MCF 10A (cell line): ENCODE measurements around the gene XXYLT1. TPM values are rescaled to one million over a fixed set of nuclear protein-coding genes. Genes with fewer than 3 reads are reported as not detected.

ENCODE experiments used
- BruUV-seq: library from RNA; stranded (reverse); fragments of 400-500 nt; replicated peaks from 2 replicates; lab custom pipeline; 2021; lab: Mats Ljungman, UMichigan
- CTCF ChIA-PET: fragments of 300-600 bp; sonication (Branson Sonifier 250); formaldehyde crosslinking; extraction: SDS; loops from one replicate; lab custom pipeline; 2021; ENCODE audit warnings: antibody characterized with exemption, inconsistent platforms; lab: Yijun Ruan, JAX
- POLR2A ChIA-PET: fragments of 300-600, 350-650 bp; sonication (Branson Sonifier 250); formaldehyde crosslinking; extraction: SDS; loops from one replicate; lab custom pipeline; 2020; ENCODE audit warnings: antibody characterized with exemption, inconsistent platforms; lab: Yijun Ruan, JAX
- DNase-seq: peaks from one replicate; pipeline ENCODE4 v3.0.0-alpha.2; 2018; ENCODE audit not compliant: unreplicated experiment
- H3K27ac Mint-ChIP-seq: one replicate; pipeline ENCODE4 v1.8.0; 2022; ENCODE audit warnings: mild to moderate bottlenecking, low read depth, mixed read lengths; ENCODE audit not compliant: unreplicated experiment
- H3K27me3 Mint-ChIP-seq: one replicate; pipeline ENCODE4 v1.8.0; 2022; ENCODE audit warnings: mixed read lengths; ENCODE audit not compliant: insufficient read depth, unreplicated experiment
- H3K36me3 Mint-ChIP-seq: one replicate; pipeline ENCODE4 v1.8.0; 2022; ENCODE audit warnings: mild to moderate bottlenecking, moderate library complexity, mixed read lengths; ENCODE audit not compliant: insufficient read depth, unreplicated experiment
- H3K4me1 Mint-ChIP-seq: one replicate; pipeline ENCODE4 v1.8.0; 2022; ENCODE audit warnings: mixed read lengths; ENCODE audit not compliant: insufficient read depth, unreplicated experiment
- H3K4me3 Mint-ChIP-seq: one replicate; pipeline ENCODE4 v1.8.0; 2022; ENCODE audit warnings: mild to moderate bottlenecking, moderate library complexity, mixed read lengths; ENCODE audit not compliant: unreplicated experiment
- H3K9me3 Mint-ChIP-seq: one replicate; pipeline ENCODE4 v1.8.0; 2022; ENCODE audit warnings: mixed read lengths; ENCODE audit not compliant: unreplicated experiment
- CTCF ChIP-seq: fragments of 200-600 bp; IDR thresholded peaks from one replicate; pipeline ENCODE4 v1.8.0; 2022; ENCODE audit warnings: antibody characterized with exemption, mild to moderate bottlenecking; ENCODE audit not compliant: unreplicated experiment
- intact Hi-C: fragments of 100-400 bp; cut with micrococcal nuclease; formaldehyde crosslinking; loops from 2 replicates; pipeline ENCODE4 v1.14.1; 2022
- total RNA-seq: library from RNA; stranded (reverse); gene quantifications from 2 replicates; pipeline ENCODE4 v1.2.3, GENCODE V29; 2022

The XXYLT1 gene
- total RNA-seq, 1 experiment from 2014 or later, result 10.0 TPM

DNA sequence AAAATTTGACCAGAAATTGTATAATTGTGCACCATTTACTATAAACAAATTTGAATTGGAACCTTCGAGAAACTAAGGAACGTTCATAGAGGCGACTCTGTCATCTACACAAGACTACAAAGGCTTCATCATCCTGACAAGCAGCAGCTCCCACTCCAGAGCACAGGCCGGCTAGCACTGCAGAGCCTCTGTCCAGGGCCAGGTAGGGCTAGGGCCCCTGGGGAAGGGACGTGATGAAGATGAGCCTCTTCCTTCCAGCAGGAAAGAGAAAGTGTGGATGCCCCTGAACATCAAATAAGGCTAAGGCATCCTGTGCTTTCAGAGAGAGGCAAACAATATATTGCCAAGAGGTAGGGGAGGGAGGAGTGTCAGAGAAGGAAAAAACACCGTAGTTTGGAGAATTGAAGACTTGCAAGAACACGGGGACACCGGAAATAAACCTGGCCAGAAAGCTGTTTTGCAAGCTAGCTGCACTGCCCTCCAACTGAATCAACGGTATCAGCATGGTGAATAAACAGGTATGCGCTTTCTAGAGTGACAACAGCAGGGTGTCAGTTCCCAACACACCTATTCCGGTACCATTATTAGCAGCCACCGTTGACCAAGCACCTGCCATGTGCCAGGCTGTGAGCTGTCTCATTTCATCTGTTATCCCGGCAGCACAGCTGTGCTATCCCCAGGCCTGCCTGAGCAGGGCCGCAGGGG is 12.4 kb downstream of the XXYLT1 start:
- no peak overlapping the region for H3K4me3 Mint-ChIP-seq
- CTCF ChIA-PET, result interaction anchor here (0.7 to 2.2 kb wide), 9 partner anchors 9 to 590 kb away, joined by 3 to 17 read pairs (median 3); partner anchors contain the start of gene LSG1
- POLR2A ChIA-PET, result interaction anchor here (0.6 to 2.0 kb wide), 9 partner anchors 11 to 586 kb away, joined by 3 to 10 read pairs (median 4); partner anchors contain the start of genes FAM43A and LSG1

GRCh38 chr3:195257454-195258448 is 13.2 kb downstream of the XXYLT1 start:
- ChIA-PET CTCF (interaction anchor here (0.5 to 3.3 kb wide), 11 partner anchors 13 to 663 kb away, joined by 3 to 17 read pairs (median 3); partner anchors contain the start of genes LSG1 and XXYLT1), POLR2A (interaction anchor here (0.6 to 2.0 kb wide), 5 partner anchors 12 to 582 kb away, joined by 3 to 10 read pairs (median 3); no protein-coding TSS in a partner anchor)
- no TSS peak for BruUV-seq
- no peak overlapping the region for H3K27ac Mint-ChIP-seq
- no peak overlapping the region for H3K4me3 Mint-ChIP-seq
- no peak for DNase-seq
- H3K27me3 Mint-ChIP-seq, result no peaks in the 10 kb centered on the region
- H3K36me3 Mint-ChIP-seq, result no peaks in the 10 kb centered on the region
- intact Hi-C loops, result no loop called here
- H3K4me1 Mint-ChIP-seq, result peaks cover 4% of the 10 kb centered on the region
- no peak for TF ChIP-seq CTCF
- H3K9me3 Mint-ChIP-seq, result no peaks in the 10 kb centered on the region

More for the DNA sequence above, 12.4 kb downstream of the XXYLT1 start:
- peaks cover 4% of the 10 kb centered on the region for H3K4me1 Mint-ChIP-seq
- intact Hi-C loops, result no loop called here
- DNase-seq, result no peak
- no peaks in the 10 kb centered on the region for H3K9me3 Mint-ChIP-seq
- no peak for TF ChIP-seq CTCF
- no peaks in the 10 kb centered on the region for H3K36me3 Mint-ChIP-seq
- no peaks in the 10 kb centered on the region for H3K27me3 Mint-ChIP-seq
- BruUV-seq, result no TSS peak
- H3K27ac Mint-ChIP-seq, result no peak overlapping the region

DNA sequence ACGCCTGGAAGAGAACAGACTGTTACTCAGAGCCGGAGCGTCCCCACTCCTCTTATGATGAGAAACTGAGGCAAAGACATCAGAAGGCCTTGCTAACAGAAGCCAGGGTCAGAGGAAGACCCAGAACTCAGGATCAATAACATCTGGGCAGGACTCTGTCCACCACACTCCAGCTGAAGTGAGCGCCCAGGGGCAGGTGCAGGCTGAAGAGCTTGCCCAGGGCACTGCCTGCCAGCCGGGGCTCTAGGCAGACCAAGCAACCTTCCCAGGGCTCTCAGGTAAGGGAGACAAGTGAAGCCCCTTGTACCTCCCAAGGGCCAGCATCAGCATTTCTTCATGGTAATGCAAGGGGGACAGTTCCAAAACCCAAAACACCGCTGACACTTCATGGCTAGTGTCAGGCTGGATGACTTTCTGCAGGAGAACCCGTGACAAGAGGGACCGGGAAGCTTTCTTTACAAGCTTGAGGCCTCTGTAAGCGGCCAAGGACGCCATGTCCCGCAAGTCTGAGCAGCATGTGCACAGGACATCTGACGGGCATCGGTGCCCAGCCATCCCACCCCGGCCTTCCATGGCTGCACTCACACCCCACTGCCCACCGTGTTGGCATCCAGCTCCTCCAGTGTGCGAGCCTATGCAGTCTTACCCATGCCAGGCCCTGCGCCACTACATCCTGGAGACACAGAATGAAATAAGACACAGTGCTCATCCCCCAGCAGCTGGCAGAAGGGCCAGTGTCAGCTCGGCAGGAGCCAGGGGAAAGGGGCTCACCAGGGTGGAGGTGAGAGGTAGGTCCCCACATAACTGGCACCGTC is 14.1 kb downstream of the XXYLT1 start:
- BruUV-seq, result no TSS peak
- H3K4me3 Mint-ChIP-seq, result no peak overlapping the region
- no peaks in the 10 kb centered on the region for H3K9me3 Mint-ChIP-seq
- ChIA-PET CTCF (interaction anchor here (0.7 to 3.3 kb wide), 7 partner anchors 12 to 585 kb away, joined by 3 to 17 read pairs (median 4); partner anchors contain the start of genes LSG1 and XXYLT1), POLR2A (interaction anchor here (0.6 kb wide), 1 partner anchor 574 kb away, joined by 3 read pairs; no protein-coding TSS in a partner anchor)
- intact Hi-C loops, result no loop called here
- H3K27me3 Mint-ChIP-seq, result no peaks in the 10 kb centered on the region
- TF ChIP-seq CTCF, result no peak
- H3K36me3 Mint-ChIP-seq, result no peaks in the 10 kb centered on the region
- DNase-seq, result no peak
- H3K4me1 Mint-ChIP-seq, result peaks cover under 1% of the 10 kb centered on the region
- no peak overlapping the region for H3K27ac Mint-ChIP-seq
